Measurements from ENCODE around the gene SHISA9.

DNA sequence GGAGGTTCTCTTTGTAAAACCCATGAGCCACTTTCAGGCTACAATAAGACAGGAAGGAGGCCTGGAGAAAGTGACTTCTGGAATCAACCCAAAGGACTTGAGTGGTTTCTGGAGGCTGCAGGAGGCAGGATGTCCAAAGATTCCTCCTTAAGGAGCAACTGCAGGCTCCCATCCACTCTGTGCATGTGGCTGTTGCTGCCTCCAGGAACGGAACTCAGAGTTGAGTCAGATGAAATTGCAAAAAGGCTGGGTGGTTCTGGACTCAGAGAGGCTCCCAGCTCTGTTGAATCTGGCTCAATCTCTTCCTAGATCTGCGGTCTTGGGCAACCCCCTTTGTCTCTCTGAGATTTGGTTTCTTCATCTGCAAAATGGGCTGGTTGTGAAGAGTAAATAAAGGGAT lies 197.1 kb downstream of the SHISA9 start:
- TF ChIP-seq, protein P1, sequence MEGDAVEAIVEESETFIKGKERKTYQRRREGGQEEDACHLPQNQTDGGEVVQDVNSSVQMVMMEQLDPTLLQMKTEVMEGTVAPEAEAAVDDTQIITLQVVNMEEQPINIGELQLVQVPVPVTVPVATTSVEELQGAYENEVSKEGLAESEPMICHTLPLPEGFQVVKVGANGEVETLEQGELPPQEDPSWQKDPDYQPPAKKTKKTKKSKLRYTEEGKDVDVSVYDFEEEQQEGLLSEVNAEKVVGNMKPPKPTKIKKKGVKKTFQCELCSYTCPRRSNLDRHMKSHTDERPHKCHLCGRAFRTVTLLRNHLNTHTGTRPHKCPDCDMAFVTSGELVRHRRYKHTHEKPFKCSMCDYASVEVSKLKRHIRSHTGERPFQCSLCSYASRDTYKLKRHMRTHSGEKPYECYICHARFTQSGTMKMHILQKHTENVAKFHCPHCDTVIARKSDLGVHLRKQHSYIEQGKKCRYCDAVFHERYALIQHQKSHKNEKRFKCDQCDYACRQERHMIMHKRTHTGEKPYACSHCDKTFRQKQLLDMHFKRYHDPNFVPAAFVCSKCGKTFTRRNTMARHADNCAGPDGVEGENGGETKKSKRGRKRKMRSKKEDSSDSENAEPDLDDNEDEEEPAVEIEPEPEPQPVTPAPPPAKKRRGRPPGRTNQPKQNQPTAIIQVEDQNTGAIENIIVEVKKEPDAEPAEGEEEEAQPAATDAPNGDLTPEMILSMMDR (IDR thresholded peaks at IDR 0.05), result no peak
- TF ChIP-seq EZH2 (IDR thresholded peaks at IDR 0.05; ENCODE audit: borderline replicate concordance, insufficient read depth, low read depth, low read length, poor library complexity, severe bottlenecking), result no peak
